ENCODE measurements around the gene PCYT2. TPM values are rescaled to one million over a fixed set of nuclear protein-coding genes. Genes with fewer than 3 reads are reported as not detected.

The PCYT2 gene
- total RNA-seq, 1 donor from 2014 or later: 33.9 TPM

GRCh38 chr17:81877569-81877968 lies 33.6 kb downstream of the PCYT2 start:
- no peak for DNase-seq (ENCODE audit: low spot score)

- peak; percentile 99 for DNase-seq (ENCODE audit: low spot score)
These were observed 39.6 kb downstream of the PCYT2 start for GRCh38 chr17:81871387-81872230.

GRCh38 chr17:81870981-81871386 lies 40.2 kb downstream of the PCYT2 start, which contains the start of gene ARHGDIA:
Gene ARHGDIA, minus strand, starts transcription at chr17:81871337. Its CDS starts 1,407 bp downstream, at chr17:81869930.
- DNase-seq (ENCODE audit: low spot score): no peak

GRCh38 chr17:81870131-81870980 lies 40.8 kb downstream of the PCYT2 start:
- no peak for DNase-seq (ENCODE audit: low spot score)

GRCh38 chr17:81869221-81870130 lies 41.7 kb downstream of the PCYT2 start:
- DNase-seq (ENCODE audit: low spot score): no peak

GRCh38 chr17:81868674-81869220 lies 42.5 kb downstream of the PCYT2 start:
- DNase-seq (ENCODE audit: low spot score): no peak

GRCh38 chr17:81867991-81868673 lies 43.1 kb downstream of the PCYT2 start:
- no peak for DNase-seq (ENCODE audit: low spot score)

- no peak for DNase-seq (ENCODE audit: low spot score)
These were observed 43.8 kb downstream of the PCYT2 start for GRCh38 chr17:81867170-81867990.

- no peak for DNase-seq (ENCODE audit: low spot score)
These were observed 44.6 kb downstream of the PCYT2 start for GRCh38 chr17:81866440-81867169.

- no peak for DNase-seq (ENCODE audit: low spot score)
These were observed 45.3 kb downstream of the PCYT2 start for GRCh38 chr17:81865733-81866439.

- DNase-seq (ENCODE audit: low spot score): no peak
These were observed 45.9 kb downstream of the PCYT2 start for GRCh38 chr17:81865358-81865732.

GRCh38 chr17:81863833-81864768 lies 47.1 kb downstream of the PCYT2 start:
- DNase-seq (ENCODE audit: low spot score): no peak

- DNase-seq (ENCODE audit: low spot score): no peak
These were observed 48.0 kb downstream of the PCYT2 start for GRCh38 chr17:81863123-81863675.

GRCh38 chr17:81860756-81861568 lies 50.2 kb downstream of the PCYT2 start:
- peak; percentile 100 for DNase-seq (ENCODE audit: low spot score)

GRCh38 chr17:81859906-81860755 lies 51.1 kb downstream of the PCYT2 start, which contains the start of gene P4HB:
Gene P4HB, minus strand, starts transcription at chr17:81860535. Its CDS starts 64 bp downstream, at chr17:81860471.
- DNase-seq (ENCODE audit: low spot score): peak; percentile 99

All from mesenteric fat pad (tissue), 1 donor.